OCI-LY3 (cell line): ENCODE measurements around the gene CCDC68.

Source experiments
- EZH2phosphoT487 ChIP-seq: fragments of 200-600 bp; shearing (Covaris generic); IDR thresholded peaks from 2 replicates; pipeline ENCODE4 v1.6.1; 2018; ENCODE audit warnings: antibody characterized with exemption, mixed run types, low read depth
- TF ChIP-seq, protein P1 (sequence below): fragments of 200-600, 300-600 bp; sonication (generic); IDR thresholded peaks from 2 replicates; pipeline ENCODE4 v1.5.1; 2014; ENCODE audit warnings: antibody characterized with exemption, low read length, low read depth

DNA sequence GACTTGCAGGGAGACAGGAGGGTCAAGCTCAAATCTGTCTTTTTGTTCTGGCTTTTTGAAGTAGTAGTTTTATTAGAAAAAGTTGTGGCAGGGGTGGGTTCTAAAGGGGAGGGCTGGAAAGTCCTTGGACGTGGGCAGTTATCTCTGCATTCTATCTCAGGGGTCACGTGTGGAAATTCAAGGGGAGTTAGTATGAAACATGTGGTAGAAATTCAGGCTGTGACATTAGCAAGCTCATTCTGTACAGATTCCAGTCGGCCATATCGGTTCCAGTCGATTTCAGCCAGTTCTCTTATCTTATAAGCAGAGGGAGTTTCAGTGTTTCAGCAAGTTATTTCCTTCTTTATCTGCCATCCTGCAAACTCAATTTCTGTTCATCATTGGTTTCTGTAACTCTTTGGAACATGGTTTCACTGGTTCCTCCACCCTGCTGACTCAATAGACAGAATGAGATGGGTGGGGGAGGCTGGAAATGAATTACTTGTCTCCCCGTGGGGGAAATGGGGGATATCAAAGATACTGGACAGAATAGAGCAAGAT, 78.0 kb downstream of the CCDC68 start:
- TF ChIP-seq, protein P1, sequence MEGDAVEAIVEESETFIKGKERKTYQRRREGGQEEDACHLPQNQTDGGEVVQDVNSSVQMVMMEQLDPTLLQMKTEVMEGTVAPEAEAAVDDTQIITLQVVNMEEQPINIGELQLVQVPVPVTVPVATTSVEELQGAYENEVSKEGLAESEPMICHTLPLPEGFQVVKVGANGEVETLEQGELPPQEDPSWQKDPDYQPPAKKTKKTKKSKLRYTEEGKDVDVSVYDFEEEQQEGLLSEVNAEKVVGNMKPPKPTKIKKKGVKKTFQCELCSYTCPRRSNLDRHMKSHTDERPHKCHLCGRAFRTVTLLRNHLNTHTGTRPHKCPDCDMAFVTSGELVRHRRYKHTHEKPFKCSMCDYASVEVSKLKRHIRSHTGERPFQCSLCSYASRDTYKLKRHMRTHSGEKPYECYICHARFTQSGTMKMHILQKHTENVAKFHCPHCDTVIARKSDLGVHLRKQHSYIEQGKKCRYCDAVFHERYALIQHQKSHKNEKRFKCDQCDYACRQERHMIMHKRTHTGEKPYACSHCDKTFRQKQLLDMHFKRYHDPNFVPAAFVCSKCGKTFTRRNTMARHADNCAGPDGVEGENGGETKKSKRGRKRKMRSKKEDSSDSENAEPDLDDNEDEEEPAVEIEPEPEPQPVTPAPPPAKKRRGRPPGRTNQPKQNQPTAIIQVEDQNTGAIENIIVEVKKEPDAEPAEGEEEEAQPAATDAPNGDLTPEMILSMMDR: no peak
- no peak for TF ChIP-seq EZH2phosphoT487
